ENCODE data around the gene ZBTB17. TPM values are rescaled to one million over a fixed set of nuclear protein-coding genes. Genes with fewer than 3 reads are reported as not detected.
A peak's percentile ranks its signal among the peaks of the same experiment; 100 is the strongest.
"Not testable (repeated sequence)": the region's sequence is repeated elsewhere in the genome, so short reads cannot be mapped to it uniquely, and the experiment has no call there.

The ZBTB17 gene
- total RNA-seq, 1 experiment from 2014 or later = 50.3 TPM

DNA sequence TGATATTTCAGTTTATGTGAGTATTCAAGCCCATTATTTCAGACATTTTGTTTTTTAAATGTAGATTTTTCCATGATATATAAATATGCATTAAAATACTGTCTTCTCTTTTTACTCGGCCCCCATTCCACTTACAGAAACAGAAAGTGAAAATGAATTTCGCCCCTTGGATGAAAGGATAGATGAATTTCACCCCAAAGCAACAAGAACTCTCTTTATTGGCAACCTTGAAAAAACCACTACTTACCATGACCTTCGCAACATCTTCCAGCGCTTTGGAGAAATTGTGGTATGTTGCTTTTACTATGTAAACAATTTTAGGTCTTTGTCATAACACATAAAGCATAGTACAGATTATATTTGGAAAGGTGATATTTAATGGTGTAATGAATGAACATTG, 59.9 kb downstream of the ZBTB17 start:
- peaks cover 41% of the 10 kb centered on the region for H3K36me3 ChIP-seq (ENCODE audit: insufficient read depth, low read length, poor library complexity, severe bottlenecking)
- ChIA-PET CTCF (no interaction called here), POLR2A (ENCODE audit: low non-redundant PET) (interaction anchor here (0.5 kb wide), 1 partner anchor 94 kb away, joined by 3 read pairs; no protein-coding TSS in a partner anchor)
- no peak for DNase-seq (ENCODE audit: low spot score)
- no peak for TF ChIP-seq EZH2 (IDR thresholded peaks at IDR 0.05; ENCODE audit: borderline replicate concordance, low read depth, low read length, poor library complexity, severe bottlenecking)
- TF ChIP-seq CTCF (conservative IDR thresholded peaks at IDR 0.05; ENCODE audit: low read depth, low read length) = no peak
- no peak overlapping the region for H3K4me3 ChIP-seq (ENCODE audit: low read depth, low read length, poor library complexity, severe bottlenecking)
- no TSS peak for BruUV-seq (replicated peaks)
- H3K27me3 ChIP-seq (replicated peaks; ENCODE audit: insufficient read depth, low read depth, low read length, poor library complexity) = no peaks in the 10 kb centered on the region
- intact Hi-C loops (cut with micrococcal nuclease; ENCODE audit: unreplicated experiment) = no loop called here
- no peaks in the 10 kb centered on the region for H3K9me3 ChIP-seq (ENCODE audit: low read depth, low read length, poor library complexity, severe bottlenecking)
- H3K27ac ChIP-seq (ENCODE audit: low read depth, low read length, poor library complexity, severe bottlenecking) = peak overlapping the region; percentile 61
- peaks cover 38% of the 10 kb centered on the region for H3K4me1 ChIP-seq (ENCODE audit: insufficient read depth, low read length, poor library complexity, severe bottlenecking)

DNA sequence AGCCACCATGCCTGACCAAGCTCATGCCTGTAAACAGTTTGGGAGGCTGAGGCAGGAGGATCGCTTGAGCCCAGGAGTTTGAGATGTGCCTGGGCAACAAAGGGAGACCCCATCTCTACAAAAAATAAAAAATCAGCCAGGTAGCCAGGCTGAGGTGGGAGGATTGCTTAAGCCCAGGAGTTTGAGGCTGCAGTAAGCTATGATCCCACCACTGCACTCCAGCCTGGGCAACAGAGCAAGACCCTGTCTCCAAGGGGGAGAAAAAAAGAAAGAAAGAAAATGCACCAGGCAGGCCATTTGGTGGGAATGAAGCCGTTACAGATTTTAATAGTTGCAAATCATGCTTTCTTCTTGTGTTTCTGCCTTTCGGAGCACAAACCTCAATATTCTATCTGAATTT, 62.3 kb downstream of the ZBTB17 start:
- H3K4me3 ChIP-seq (ENCODE audit: low read depth, low read length, poor library complexity, severe bottlenecking); H3K27me3 ChIP-seq (replicated peaks; ENCODE audit: insufficient read depth, low read depth, low read length, poor library complexity); H3K9me3 ChIP-seq (ENCODE audit: low read depth, low read length, poor library complexity, severe bottlenecking); BruUV-seq (replicated peaks); DNase-seq (ENCODE audit: low spot score); H3K27ac ChIP-seq (ENCODE audit: low read depth, low read length, poor library complexity, severe bottlenecking); intact Hi-C loops (cut with micrococcal nuclease; ENCODE audit: unreplicated experiment); CTCF ChIA-PET; POLR2A ChIA-PET (ENCODE audit: low non-redundant PET): not testable (repeated sequence)
- H3K4me1 ChIP-seq (ENCODE audit: insufficient read depth, low read length, poor library complexity, severe bottlenecking) = peaks cover 26% of the 10 kb centered on the region
- peaks cover 42% of the 10 kb centered on the region for H3K36me3 ChIP-seq (ENCODE audit: insufficient read depth, low read length, poor library complexity, severe bottlenecking)

DNA sequence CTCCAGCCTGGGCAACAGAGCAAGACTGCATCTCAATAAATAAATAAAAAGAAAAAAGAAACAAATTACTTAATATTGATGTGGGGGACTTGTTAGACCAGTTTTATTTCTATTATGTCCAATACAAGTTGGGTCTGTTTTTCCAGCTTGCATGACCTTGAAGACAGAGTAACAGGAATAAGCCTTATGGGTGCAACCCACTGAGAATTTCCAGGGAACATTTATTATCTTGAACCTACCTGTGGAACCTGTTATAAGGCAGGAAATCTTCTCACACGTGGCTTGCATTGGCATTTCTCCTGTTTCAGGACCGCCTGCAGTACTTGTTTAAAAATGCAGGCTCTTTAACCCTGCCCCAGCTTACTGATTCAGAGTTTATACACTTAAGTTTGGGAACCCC, 64.0 kb downstream of the ZBTB17 start:
- Histone ChIP-seq H3K27me3 (replicated peaks; ENCODE audit: insufficient read depth, low read depth, low read length, poor library complexity) (no peaks in the 10 kb centered on the region), H3K4me3 (ENCODE audit: low read depth, low read length, poor library complexity, severe bottlenecking) (no peak overlapping the region), H3K36me3 (ENCODE audit: insufficient read depth, low read length, poor library complexity, severe bottlenecking) (peaks cover 38% of the 10 kb centered on the region), H3K9me3 (ENCODE audit: low read depth, low read length, poor library complexity, severe bottlenecking) (no peaks in the 10 kb centered on the region), H3K27ac (ENCODE audit: low read depth, low read length, poor library complexity, severe bottlenecking) (no peak overlapping the region), H3K4me1 (ENCODE audit: insufficient read depth, low read length, poor library complexity, severe bottlenecking) (peaks cover 9% of the 10 kb centered on the region)
- BruUV-seq (replicated peaks) = TSS peak; percentile 14
- POLR2A ChIA-PET (ENCODE audit: low non-redundant PET) = no interaction called here
- CTCF ChIA-PET = no interaction called here
- no peak for DNase-seq (ENCODE audit: low spot score)
- TF ChIP-seq CTCF (conservative IDR thresholded peaks at IDR 0.05; ENCODE audit: low read depth, low read length) (no peak), EZH2 (IDR thresholded peaks at IDR 0.05; ENCODE audit: borderline replicate concordance, low read depth, low read length, poor library complexity, severe bottlenecking) (no peak)
- intact Hi-C loops (cut with micrococcal nuclease; ENCODE audit: unreplicated experiment) = no loop called here

DNA sequence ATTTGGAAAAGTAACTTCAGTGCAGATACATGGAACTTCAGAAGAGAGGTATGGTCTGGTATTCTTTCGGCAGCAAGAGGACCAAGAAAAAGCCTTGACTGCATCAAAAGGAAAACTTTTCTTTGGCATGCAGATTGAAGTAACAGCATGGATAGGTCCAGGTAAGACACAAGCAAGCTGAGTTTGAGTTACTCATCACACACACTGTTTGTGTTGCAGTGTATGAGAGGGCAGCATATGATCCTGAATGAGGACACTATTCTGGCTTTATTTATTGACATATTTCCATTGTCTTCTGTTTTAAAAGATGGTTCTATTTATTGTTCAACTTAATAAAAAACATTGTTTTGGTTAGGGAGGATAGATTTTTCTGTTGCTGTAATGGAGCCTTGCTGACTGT, 64.8 kb downstream of the ZBTB17 start:
- Histone ChIP-seq H3K27ac (ENCODE audit: low read depth, low read length, poor library complexity, severe bottlenecking) (no peak overlapping the region), H3K4me1 (ENCODE audit: insufficient read depth, low read length, poor library complexity, severe bottlenecking) (peaks cover 2% of the 10 kb centered on the region), H3K36me3 (ENCODE audit: insufficient read depth, low read length, poor library complexity, severe bottlenecking) (peaks cover 34% of the 10 kb centered on the region), H3K27me3 (replicated peaks; ENCODE audit: insufficient read depth, low read depth, low read length, poor library complexity) (no peaks in the 10 kb centered on the region), H3K4me3 (ENCODE audit: low read depth, low read length, poor library complexity, severe bottlenecking) (no peak overlapping the region), H3K9me3 (ENCODE audit: low read depth, low read length, poor library complexity, severe bottlenecking) (no peaks in the 10 kb centered on the region)
- TF ChIP-seq CTCF (conservative IDR thresholded peaks at IDR 0.05; ENCODE audit: low read depth, low read length) = no peak
- no peak for TF ChIP-seq EZH2 (IDR thresholded peaks at IDR 0.05; ENCODE audit: borderline replicate concordance, low read depth, low read length, poor library complexity, severe bottlenecking)
- BruUV-seq (replicated peaks) = no TSS peak
- POLR2A ChIA-PET (ENCODE audit: low non-redundant PET) = no interaction called here
- intact Hi-C loops (cut with micrococcal nuclease; ENCODE audit: unreplicated experiment) = no loop called here
- CTCF ChIA-PET = no interaction called here
- no peak for DNase-seq (ENCODE audit: low spot score)

Data from A673 (cell line).